Colonic mucosa (tissue), 4 donors: Measurements from ENCODE around the gene HLA-A. TPM values are rescaled to one million over a fixed set of nuclear protein-coding genes. Genes with fewer than 3 reads are reported as not detected.
"Not testable (repeated sequence)": the region's sequence is repeated elsewhere in the genome, so short reads cannot be mapped to it uniquely, and the experiment has no call there.

Experiments
- DNase-seq: peaks from one replicate; pipeline ENCODE4 v3.0.0-alpha.2; 2020
- H3K27ac ChIP-seq: fragments of 200-600 bp; one replicate; pipeline ENCODE4 v1.8.0; 2021
- H3K27me3 ChIP-seq: fragments of 200-600 bp; one replicate; pipeline ENCODE4 v1.8.0; 2021
- H3K36me3 ChIP-seq: fragments of 200-600 bp; one replicate; pipeline ENCODE4 v1.8.0; 2021
- H3K4me1 ChIP-seq: fragments of 200-600 bp; one replicate; pipeline ENCODE4 v1.8.0; 2021; ENCODE audit warnings: mild to moderate bottlenecking
- H3K4me3 ChIP-seq: fragments of 200-600 bp; one replicate; pipeline ENCODE4 v1.8.0; 2021
- H3K9ac ChIP-seq, 2 donors: one replicate each; pipeline ENCODE4 v1.7.0; 2013; ENCODE audit warnings: control low read depth in 2 of 2, low read depth in 2 of 2, low read length in 2 of 2
- H3K9me3 ChIP-seq: fragments of 200-600 bp; one replicate; pipeline ENCODE4 v1.8.0; 2021
- CTCF ChIP-seq: fragments of 200-600 bp; IDR thresholded peaks from one replicate; pipeline ENCODE4 v1.8.0; 2022; ENCODE audit warnings: antibody characterized with exemption, mild to moderate bottlenecking
- intact Hi-C: fragments of 100-400 bp; cut with DNase I; formaldehyde crosslinking; loops from one replicate; pipeline ENCODE4 v1.14.1; 2022
- total RNA-seq, 2 donors: library from RNA; stranded (reverse); fragmentation: NEBNext Ultra II Directional in 1 of 2; extraction: Animal tissue kit (Norgen Biotek cat#: 25700) in 1 of 2; gene quantifications; one replicate each; pipeline ENCODE4 v1.2.1, GENCODE V29; 2021
- donor health status: healthy.
- donor health status: DM: no; HTN: no; CAD: no.
- donor health status: DM: no; HTN: no; CAD: no.

HLA-A gene
- total RNA-seq, 2 donors from 2014 or later: 1,045 to 1,898 TPM

DNA sequence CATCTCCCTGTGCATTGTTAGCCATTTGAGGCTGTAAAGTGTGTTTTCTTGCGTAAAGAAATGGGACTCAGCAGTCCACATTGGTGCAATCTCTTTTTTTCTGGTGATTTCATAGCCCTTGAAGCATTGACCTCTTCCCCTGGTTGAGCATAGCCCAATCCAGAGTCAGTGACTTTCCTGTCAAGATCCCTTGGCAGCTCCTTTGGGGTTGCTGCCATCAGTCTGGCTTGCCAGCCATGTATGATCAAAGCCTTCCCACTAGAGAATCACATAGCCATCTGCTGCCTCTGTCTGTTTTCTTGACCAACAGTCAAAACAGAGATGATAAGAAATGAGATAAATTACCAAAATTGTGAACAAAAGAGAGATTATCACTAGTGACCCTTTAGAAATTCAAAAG is 19.6 kb downstream of the HLA-A start:
- Histone ChIP-seq H3K36me3 (no peaks in the 10 kb centered on the region), H3K9ac (no peak overlapping the region), H3K4me1 (peaks cover 11% of the 10 kb centered on the region), H3K27ac (no peak overlapping the region), H3K9me3 (no peaks in the 10 kb centered on the region), H3K27me3 (no peaks in the 10 kb centered on the region), H3K4me3 (no peak overlapping the region)
- DNase-seq: no peak
- intact Hi-C loops: no loop called here
- TF ChIP-seq CTCF: no peak

DNA sequence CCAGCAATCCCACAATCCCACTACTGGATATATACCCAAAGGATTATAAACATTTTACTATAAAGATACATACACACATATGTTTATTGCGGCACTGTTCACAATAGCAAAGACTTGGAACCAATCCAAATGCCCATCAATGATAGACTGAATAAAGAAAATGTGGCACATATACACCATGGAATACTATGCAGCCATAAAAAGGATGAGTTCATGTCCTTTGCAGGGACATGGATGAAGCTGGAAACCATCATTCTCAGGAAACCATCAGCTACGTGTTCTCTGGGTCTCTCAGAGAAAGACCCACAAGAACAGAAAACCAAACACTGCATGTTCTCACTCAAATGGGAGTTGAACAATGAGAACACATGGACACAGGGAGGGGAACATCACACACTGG is 21.4 kb downstream of the HLA-A start:
- H3K27ac ChIP-seq, H3K9me3 ChIP-seq, H3K4me3 ChIP-seq, intact Hi-C loops, H3K27me3 ChIP-seq, DNase-seq, H3K36me3 ChIP-seq, H3K9ac ChIP-seq: not testable (repeated sequence)
- peaks cover 14% of the 10 kb centered on the region for H3K4me1 ChIP-seq

DNA sequence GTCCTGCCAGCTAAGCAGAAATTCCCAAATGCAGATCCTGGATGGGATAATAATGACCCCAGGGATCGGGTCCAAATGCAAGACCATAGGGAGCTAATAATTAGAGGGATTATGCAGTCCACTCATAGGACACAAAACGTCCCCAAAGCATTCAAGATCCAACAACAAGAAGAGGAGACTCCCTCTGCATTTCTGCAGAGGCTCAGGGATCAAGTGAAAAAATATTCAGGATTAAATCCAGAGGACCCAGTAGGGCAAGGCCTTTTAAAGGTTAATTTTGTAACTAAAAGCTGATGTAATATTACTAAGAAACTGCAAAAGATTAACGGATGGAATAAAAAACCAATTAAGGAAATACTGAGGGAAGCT is 22.2 kb downstream of the HLA-A start:
- no peak for TF ChIP-seq CTCF
- H3K27me3 ChIP-seq: no peaks in the 10 kb centered on the region
- H3K36me3 ChIP-seq: no peaks in the 10 kb centered on the region
- H3K9ac ChIP-seq: peak overlapping the region in 1 of 2 donors; percentile 94
- no peak for DNase-seq
- no peak overlapping the region for H3K4me3 ChIP-seq
- peak overlapping the region; percentile 94 for H3K27ac ChIP-seq
- no peaks in the 10 kb centered on the region for H3K9me3 ChIP-seq
- peaks cover 14% of the 10 kb centered on the region for H3K4me1 ChIP-seq
- intact Hi-C loops: no loop called here

DNA sequence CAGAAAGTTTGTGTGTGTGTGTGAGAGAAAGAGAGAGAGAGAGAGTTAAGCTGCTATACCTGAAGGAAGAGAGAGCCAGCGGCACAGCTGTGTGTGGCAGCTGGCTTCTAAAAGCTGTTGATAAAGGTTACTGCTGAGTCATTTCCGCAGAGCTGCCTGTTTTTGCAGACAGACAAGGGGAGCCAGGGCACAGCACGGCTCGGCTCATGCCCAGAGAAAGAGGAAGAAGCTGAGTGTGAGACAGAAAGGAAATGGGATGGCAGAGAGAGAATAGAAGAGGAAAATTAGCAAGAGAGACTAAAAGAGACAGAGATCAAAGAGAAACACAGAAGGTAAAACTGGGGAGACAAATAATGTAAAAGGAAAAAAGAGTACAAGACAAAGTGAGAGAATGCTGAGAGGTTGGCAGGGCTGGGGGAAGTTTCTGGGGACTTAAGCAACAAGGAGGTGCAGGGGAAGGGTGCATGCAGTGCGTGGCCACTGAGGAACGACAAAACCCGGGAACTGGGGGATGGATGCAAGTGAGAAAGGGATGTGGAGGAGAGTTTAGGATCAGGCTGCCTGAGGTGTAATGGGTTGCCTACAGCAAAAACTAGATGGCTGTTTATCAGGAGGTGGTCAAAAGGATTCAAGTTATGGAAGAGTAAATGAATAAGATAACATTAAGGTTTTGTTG is 22.7 kb downstream of the HLA-A start:
- H3K27ac ChIP-seq: peak overlapping the region; percentile 94
- no peaks in the 10 kb centered on the region for H3K36me3 ChIP-seq
- DNase-seq: peak; percentile 87
- no peaks in the 10 kb centered on the region for H3K27me3 ChIP-seq
- peak overlapping the region; percentile 19 to 94 for H3K9ac ChIP-seq
- intact Hi-C loops: no loop called here
- H3K4me1 ChIP-seq: peaks cover 14% of the 10 kb centered on the region
- H3K4me3 ChIP-seq: peak overlapping the region; percentile 28
- no peaks in the 10 kb centered on the region for H3K9me3 ChIP-seq
- no peak for TF ChIP-seq CTCF

DNA sequence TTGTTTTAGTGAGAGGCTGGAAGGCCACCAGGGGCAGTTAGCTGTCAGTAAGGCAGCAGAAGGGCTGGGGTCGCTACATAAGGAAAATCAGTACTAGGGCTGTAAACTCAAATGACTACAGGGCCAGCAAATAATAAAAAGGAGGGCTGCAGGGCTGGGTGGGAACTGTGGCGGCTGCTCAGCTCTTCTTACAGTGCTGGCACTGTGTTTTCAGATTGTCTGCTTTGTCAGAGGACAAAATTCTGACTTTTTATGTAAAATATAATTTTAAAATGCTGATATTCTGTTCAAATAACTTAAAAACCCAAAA is 23.2 kb downstream of the HLA-A start:
- no peaks in the 10 kb centered on the region for H3K27me3 ChIP-seq
- intact Hi-C loops: no loop called here
- no peak for DNase-seq
- H3K27ac ChIP-seq: peak overlapping the region; percentile 94
- H3K9me3 ChIP-seq: no peaks in the 10 kb centered on the region
- H3K4me1 ChIP-seq: peaks cover 14% of the 10 kb centered on the region
- H3K9ac ChIP-seq: peak overlapping the region; percentile 19 to 94
- H3K36me3 ChIP-seq: no peaks in the 10 kb centered on the region
- no peak for TF ChIP-seq CTCF
- peak overlapping the region; percentile 28 for H3K4me3 ChIP-seq

DNA sequence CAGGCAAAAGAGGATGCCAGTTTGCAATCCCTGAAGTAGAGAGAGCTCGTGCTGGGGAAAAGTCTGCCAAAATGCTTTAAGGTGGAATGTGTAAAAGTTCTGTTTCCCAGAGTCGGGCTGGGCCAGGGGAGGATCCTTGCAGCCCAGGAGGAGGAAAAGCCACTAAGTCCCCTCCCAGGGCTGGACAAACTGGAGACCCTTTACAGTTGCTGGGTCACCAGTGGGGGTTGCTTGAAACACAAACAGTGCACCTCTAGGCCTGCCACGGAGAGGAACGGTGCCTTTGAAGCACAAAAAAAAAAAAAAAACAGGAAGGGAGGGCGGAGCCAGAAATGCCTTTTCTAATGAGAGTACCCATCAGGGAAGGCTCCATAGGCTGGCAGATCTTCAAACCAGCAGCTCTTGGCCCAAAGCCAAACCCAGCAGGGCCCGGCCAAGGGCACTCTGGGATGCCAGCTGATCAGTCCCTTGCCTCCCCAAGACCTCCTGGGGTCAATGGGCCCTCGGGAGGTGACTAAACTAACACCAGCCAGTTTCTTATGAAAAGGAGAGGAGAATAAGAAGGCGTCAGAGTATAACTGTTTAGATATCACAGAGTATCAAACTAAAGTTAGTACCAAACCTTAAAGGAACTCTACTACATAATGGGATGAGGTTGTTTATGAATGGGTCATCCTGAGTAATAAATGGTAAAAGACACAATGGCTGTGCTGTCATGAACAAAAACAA is 23.7 kb downstream of the HLA-A start:
- Histone ChIP-seq H3K27me3 (no peaks in the 10 kb centered on the region), H3K4me3 (peak overlapping the region; percentile 28), H3K9ac (peak overlapping the region; percentile 19 to 94), H3K36me3 (no peaks in the 10 kb centered on the region), H3K9me3 (no peaks in the 10 kb centered on the region), H3K27ac (peak overlapping the region; percentile 94), H3K4me1 (peaks cover 14% of the 10 kb centered on the region)
- intact Hi-C loops: no loop called here
- peak; percentile 94 for DNase-seq
- TF ChIP-seq CTCF: no peak
